GM12878 (cell line): ENCODE results near the gene FLOT1. TPM values are rescaled to one million over a fixed set of nuclear protein-coding genes. Genes with fewer than 3 reads are reported as not detected.

Experiments used
- BCLAF1 ChIP-seq: fragments of 450-650 bp; IDR thresholded peaks from 2 replicates; pipeline ENCODE4 v1.6.1; 2017; ENCODE audit warnings: antibody characterized with exemption, mild to moderate bottlenecking, moderate library complexity
- CREB1 ChIP-seq: IDR thresholded peaks from 2 replicates; pipeline ENCODE4 v1.6.1; 2012; ENCODE audit warnings: low read depth, mild to moderate bottlenecking, inconsistent platforms
- CTCF ChIP-seq, 3 experiments: IDR thresholded peaks in 2 of 3; conservative IDR thresholded peaks in 1 of 3; 2 replicates each; pipeline ENCODE4 v1.5.1; 2011; ENCODE audit warnings: low read depth in 3 of 3, low read length in 3 of 3, mild to moderate bottlenecking in 3 of 3, control low read depth in 2 of 3, moderate library complexity in 2 of 3, inconsistent platforms in 1 of 3, mixed read lengths in 1 of 3; ENCODE audit not compliant: control insufficient read depth in 2 of 3, insufficient read depth in 1 of 3; ENCODE audit errors: extremely low read depth in 1 of 3
- HDGF ChIP-seq: fragments of 450-650 bp; IDR thresholded peaks from 2 replicates; pipeline ENCODE4 v1.6.1; 2016; ENCODE audit warnings: antibody characterized with exemption
- IRF4 ChIP-seq: IDR thresholded peaks from 2 replicates; pipeline ENCODE4 v1.6.1; 2011; ENCODE audit warnings: low read depth, low read length
- MXI1 ChIP-seq: fragments of 150-350 bp; IDR thresholded peaks from 2 replicates; pipeline ENCODE4 v1.6.1; 2011; ENCODE audit warnings: low read depth, mild to moderate bottlenecking, inconsistent platforms, low read length, improper control_type of control experiment
- NFXL1 ChIP-seq: fragments of 450-650 bp; IDR thresholded peaks from 2 replicates; pipeline ENCODE4 v1.6.1; 2017; ENCODE audit warnings: antibody characterized with exemption, mild to moderate bottlenecking, borderline replicate concordance
- PAX5 ChIP-seq: IDR thresholded peaks from 2 replicates; pipeline ENCODE4 v1.6.1; 2011; ENCODE audit warnings: low read depth, low read length, borderline replicate concordance
- POLR2AphosphoS5 ChIP-seq: IDR thresholded peaks from 2 replicates; pipeline ENCODE4 v1.6.1; 2011; ENCODE audit warnings: mild to moderate bottlenecking, low read length, inconsistent platforms
- SIN3A ChIP-seq: IDR thresholded peaks from 2 replicates; pipeline ENCODE4 v1.6.1; 2012; ENCODE audit warnings: low read depth, low read length, improper control_type of control experiment
- SIX5 ChIP-seq: IDR thresholded peaks from 2 replicates; pipeline ENCODE4 v1.6.1; 2011; ENCODE audit warnings: mild to moderate bottlenecking, low read depth, low read length, moderate library complexity; ENCODE audit not compliant: severe bottlenecking
- SMAD1 ChIP-seq: fragments of 450-650 bp; IDR thresholded peaks from 2 replicates; pipeline ENCODE4 v1.6.1; 2018; ENCODE audit warnings: mild to moderate bottlenecking, low read depth; ENCODE audit not compliant: partially characterized antibody
- TCF3 ChIP-seq: IDR thresholded peaks from 2 replicates; pipeline ENCODE4 v1.6.1; 2012; ENCODE audit warnings: low read depth, mild to moderate bottlenecking, low read length, borderline replicate concordance; ENCODE audit not compliant: insufficient read depth
- YBX1 ChIP-seq: fragments of 450-650 bp; IDR thresholded peaks from 2 replicates; pipeline ENCODE4 v1.6.1; 2016; ENCODE audit warnings: antibody characterized with exemption
- ZBTB40 ChIP-seq: fragments of 450-650 bp; IDR thresholded peaks from 2 replicates; pipeline ENCODE4 v1.6.1; 2016; ENCODE audit warnings: mild to moderate bottlenecking, moderate library complexity, borderline replicate concordance
- polyA plus RNA-seq, 11 experiments: library from polyadenylated mRNA; depleted of rRNA in 4 of 11; unstranded in 6 of 11; stranded (reverse) in 5 of 11; fragments of >200 nt; fragmentation: Nextera tagmentation in 4 of 11; fragmentation: Illumina TruSeq in 1 of 11; extraction: Ambion mirVana in 4 of 11; extraction: Trizol in 1 of 11; gene quantifications; 1 replicate in 1 of 11; 2 replicates in 10 of 11; pipeline versions ENCODE4 v1.2.1 to v1.2.3, GENCODE V29; 2011 to 2016; ENCODE audit warnings: inconsistent platforms in 2 of 11, missing spikeins in 2 of 11, low read depth in 1 of 11
- total RNA-seq, 4 experiments: library from RNA; depleted of rRNA in 3 of 4; stranded (reverse); fragments of >200 nt in 3 of 4; fragmentation: Illumina TruSeq in 1 of 4; extraction: Trizol in 1 of 4; gene quantifications; 2 replicates each; pipeline versions ENCODE4 v1.2.1 to v1.2.3, GENCODE V29; 2013 to 2021

Gene FLOT1
- total and polyA plus RNA-seq, 10 of the 15 experiments (the other 5 are each of a cell fraction or from before 2014, with no cell fraction given): 12.3 to 153 (median 112) TPM

GRCh38 chr6:30722280-30723112, 20.0 kb downstream of the FLOT1 start (continued):
- TF ChIP-seq SMAD1: no peak
- no peak for TF ChIP-seq PAX5
- no peak for TF ChIP-seq YBX1
- TF ChIP-seq POLR2AphosphoS5: peak; percentile 50; the same call in 1 of the 2 replicates
- TF ChIP-seq MXI1: 0 out of 2 replicates have a peak, but pooled peaks have one; percentile 34
- TF ChIP-seq SIN3A: no peak
- TF ChIP-seq CTCF (IDR thresholded peaks at IDR 0.05 in 2 of 3, conservative IDR thresholded peaks at IDR 0.05 in 1 of 3; ENCODE audit: control insufficient read depth in 2 of 3, extremely low read depth in 1 of 3, insufficient read depth in 1 of 3, low read depth in 3 of 3, low read length in 3 of 3): peak; percentile 90 to 95 (median 92)
- 0 out of 2 replicates have a peak, but pooled peaks have one; percentile 6 for TF ChIP-seq IRF4
- peak; percentile 81; the same call in 1 of the 2 replicates for TF ChIP-seq HDGF
- no peak for TF ChIP-seq SIX5
- TF ChIP-seq ZBTB40: no peak
- TF ChIP-seq TCF3: 0 out of 2 replicates have a peak, but pooled peaks have one; percentile 17
- TF ChIP-seq BCLAF1: no peak
- TF ChIP-seq CREB1: no peak
- no peak for TF ChIP-seq NFXL1
